ENCODE measurements around the gene RABGGTB.
"Not testable (repeated sequence)": the region's sequence is repeated elsewhere in the genome, so short reads cannot be mapped to it uniquely, and the experiment has no call there.

The RABGGTB gene

DNA sequence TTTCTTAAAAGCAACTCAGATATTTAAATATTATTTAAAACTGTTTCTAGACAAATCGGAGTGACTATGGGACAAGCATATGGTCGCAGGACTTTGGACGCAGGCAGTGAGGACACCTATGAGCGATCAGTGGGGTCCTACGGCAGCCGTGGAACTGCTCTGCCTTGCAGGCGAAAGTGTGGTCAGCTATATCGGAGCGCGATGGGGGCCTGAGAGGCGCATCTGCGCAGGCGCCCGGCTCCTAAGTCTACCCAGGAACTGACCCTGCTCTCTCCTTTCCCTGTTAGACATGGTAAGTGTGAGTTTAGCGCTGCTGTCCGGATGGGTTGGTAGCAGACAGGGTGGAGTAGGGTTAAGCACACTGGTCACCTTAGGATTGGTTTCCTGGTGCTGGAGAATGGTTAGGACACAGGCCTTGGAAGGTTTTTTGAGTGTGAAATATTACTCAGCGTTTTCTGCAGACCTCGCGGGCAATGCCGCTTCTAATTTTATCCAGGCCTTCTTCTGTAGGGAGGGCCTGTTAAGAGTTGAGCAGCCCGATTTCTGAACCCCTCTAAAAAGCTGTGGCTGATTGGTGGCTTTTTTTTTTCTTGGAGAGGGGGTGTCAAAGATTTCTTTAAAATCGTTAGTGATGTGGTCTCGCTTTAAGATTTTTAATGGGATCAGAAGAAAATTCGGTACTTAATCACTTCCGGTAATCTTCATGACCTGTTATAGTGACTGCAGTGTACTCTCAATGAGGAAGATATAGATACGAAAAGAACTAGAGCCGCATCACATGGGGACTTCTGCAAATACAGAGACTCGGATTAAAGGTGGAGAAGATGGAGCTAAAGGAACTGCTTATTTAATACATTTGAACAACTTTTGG is at the start of gene RABGGTB:
Gene RABGGTB, plus strand, starts transcription at position 274 of the 871 bp plus-strand sequence. Its CDS starts 16 bp downstream, at position 290.
- TF ChIP-seq, protein P1, sequence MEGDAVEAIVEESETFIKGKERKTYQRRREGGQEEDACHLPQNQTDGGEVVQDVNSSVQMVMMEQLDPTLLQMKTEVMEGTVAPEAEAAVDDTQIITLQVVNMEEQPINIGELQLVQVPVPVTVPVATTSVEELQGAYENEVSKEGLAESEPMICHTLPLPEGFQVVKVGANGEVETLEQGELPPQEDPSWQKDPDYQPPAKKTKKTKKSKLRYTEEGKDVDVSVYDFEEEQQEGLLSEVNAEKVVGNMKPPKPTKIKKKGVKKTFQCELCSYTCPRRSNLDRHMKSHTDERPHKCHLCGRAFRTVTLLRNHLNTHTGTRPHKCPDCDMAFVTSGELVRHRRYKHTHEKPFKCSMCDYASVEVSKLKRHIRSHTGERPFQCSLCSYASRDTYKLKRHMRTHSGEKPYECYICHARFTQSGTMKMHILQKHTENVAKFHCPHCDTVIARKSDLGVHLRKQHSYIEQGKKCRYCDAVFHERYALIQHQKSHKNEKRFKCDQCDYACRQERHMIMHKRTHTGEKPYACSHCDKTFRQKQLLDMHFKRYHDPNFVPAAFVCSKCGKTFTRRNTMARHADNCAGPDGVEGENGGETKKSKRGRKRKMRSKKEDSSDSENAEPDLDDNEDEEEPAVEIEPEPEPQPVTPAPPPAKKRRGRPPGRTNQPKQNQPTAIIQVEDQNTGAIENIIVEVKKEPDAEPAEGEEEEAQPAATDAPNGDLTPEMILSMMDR (conservative IDR thresholded peaks at IDR 0.05; ENCODE audit: low read depth, low read length), result no peak
- Histone ChIP-seq H3K79me2 (ENCODE audit: insufficient read depth, low read depth) (peaks cover 49% of the 10 kb centered on the region), H3K27me3 (ENCODE audit: insufficient read depth, low read depth) (no peaks in the 10 kb centered on the region), H3K9ac (peak within 1 kb of the TSS; percentile 88), H2AFZ (ENCODE audit: low read depth) (peak within 1 kb of the TSS; percentile 95), H3K4me2 (peak within 1 kb of the TSS; percentile 84), H3K4me1 (ENCODE audit: low read depth, poor library complexity, severe bottlenecking) (peaks cover 17% of the 10 kb centered on the region), H3K27ac (peak within 1 kb of the TSS; percentile 68), H4K20me1 (ENCODE audit: insufficient read depth) (peaks cover 9% of the 10 kb centered on the region; the same call in 1 of the 2 replicates), H3K36me3 (ENCODE audit: insufficient read depth) (peaks cover 3% of the 10 kb centered on the region; the same call in 1 of the 2 replicates), H3K4me3 (IDR thresholded peaks at IDR 0.05; ENCODE audit: insufficient read depth, low read depth, low read length) (no peak within 1 kb of the TSS)

DNA sequence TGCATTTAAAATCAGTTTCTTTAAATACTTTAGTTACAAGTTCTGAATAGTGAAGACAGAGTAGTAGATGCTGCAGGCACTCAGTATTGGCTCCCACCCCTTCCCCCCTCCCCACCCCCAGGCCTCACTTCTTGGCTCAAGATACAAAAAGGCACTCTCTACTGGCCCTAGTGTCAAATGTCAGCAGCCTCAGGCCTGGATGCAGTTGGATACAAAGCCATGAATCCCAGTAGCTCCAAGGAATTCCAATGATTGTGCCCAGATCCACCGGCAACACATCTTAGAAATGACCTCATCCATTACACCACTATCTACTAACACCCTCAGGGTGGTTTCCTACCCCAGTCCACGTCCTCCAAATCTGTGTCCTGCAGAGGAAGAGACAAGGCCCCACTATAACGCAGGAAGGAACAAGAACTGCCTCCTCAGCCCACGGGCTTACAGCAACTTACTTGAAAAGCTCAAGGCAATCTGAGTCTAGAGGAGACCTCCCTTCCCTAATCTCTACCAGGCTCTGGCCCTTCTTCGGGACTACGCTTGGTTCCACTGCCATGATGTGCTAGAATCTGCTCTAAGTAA is 43.9 kb upstream of the RABGGTB start:
- Histone ChIP-seq H3K4me2 (no peak overlapping the region), H3K9ac (no peak overlapping the region), H3K4me3 (IDR thresholded peaks at IDR 0.05; ENCODE audit: insufficient read depth, low read depth, low read length) (no peak overlapping the region), H2AFZ (ENCODE audit: low read depth) (no peak overlapping the region), H3K4me1 (ENCODE audit: low read depth, poor library complexity, severe bottlenecking) (peaks cover 8% of the 10 kb centered on the region), H3K27me3 (ENCODE audit: insufficient read depth, low read depth) (no peaks in the 10 kb centered on the region), H3K79me2 (ENCODE audit: insufficient read depth, low read depth) (no peaks in the 10 kb centered on the region), H4K20me1 (ENCODE audit: insufficient read depth) (no peaks in the 10 kb centered on the region), H3K36me3 (ENCODE audit: insufficient read depth) (no peaks in the 10 kb centered on the region), H3K27ac (no peak overlapping the region)
- TF ChIP-seq, protein P1 (conservative IDR thresholded peaks at IDR 0.05; ENCODE audit: low read depth, low read length), result no peak

DNA sequence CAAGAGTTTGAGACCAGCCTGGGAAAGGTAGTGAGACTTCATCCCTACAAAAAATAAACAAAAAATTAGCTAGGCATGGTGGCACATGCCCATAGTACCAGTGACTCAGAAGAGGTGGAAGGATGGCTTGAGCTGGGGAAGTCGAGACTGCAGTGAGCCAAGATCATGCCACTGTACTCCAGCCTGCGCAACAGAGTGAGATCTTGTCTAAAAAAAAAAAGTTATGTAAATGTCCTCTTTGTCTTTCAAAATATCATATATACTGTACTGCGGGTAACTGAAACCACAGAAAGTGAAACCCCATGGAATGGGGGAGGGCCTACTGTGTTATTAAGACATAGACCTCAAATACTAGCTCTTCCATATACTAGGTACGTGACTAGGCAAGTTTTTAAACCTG is 40.8 kb upstream of the RABGGTB start:
- Histone ChIP-seq H3K4me2 (no peak overlapping the region), H3K36me3 (ENCODE audit: insufficient read depth) (no peaks in the 10 kb centered on the region), H3K27me3 (ENCODE audit: insufficient read depth, low read depth) (no peaks in the 10 kb centered on the region), H3K4me3 (IDR thresholded peaks at IDR 0.05; ENCODE audit: insufficient read depth, low read depth, low read length) (no peak overlapping the region), H3K4me1 (ENCODE audit: low read depth, poor library complexity, severe bottlenecking) (peaks cover 8% of the 10 kb centered on the region), H2AFZ (ENCODE audit: low read depth) (no peak overlapping the region), H4K20me1 (ENCODE audit: insufficient read depth) (no peaks in the 10 kb centered on the region), H3K9ac (no peak overlapping the region), H3K79me2 (ENCODE audit: insufficient read depth, low read depth) (no peaks in the 10 kb centered on the region), H3K27ac (no peak overlapping the region)
- TF ChIP-seq, protein P1 (conservative IDR thresholded peaks at IDR 0.05; ENCODE audit: low read depth, low read length), result no peak

DNA sequence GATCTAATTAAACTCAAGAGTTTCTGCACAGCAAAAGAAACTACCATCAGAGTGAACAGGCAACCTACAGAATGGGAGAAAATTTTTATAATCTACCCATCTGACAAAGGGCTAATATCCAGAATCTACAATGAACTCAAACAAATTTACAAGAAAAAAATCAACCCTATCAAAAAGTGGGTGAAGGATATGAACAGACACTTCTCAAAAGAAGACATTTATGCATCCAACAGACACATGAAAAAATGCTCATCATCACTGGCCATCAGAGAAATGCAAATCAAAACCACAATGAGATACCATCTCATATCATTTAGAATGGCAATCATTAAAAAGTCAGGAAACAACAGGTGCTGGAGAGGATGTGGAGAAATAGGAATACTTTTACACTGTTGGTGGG is 28.8 kb upstream of the RABGGTB start:
- not testable (repeated sequence) for H4K20me1 ChIP-seq (ENCODE audit: insufficient read depth); H3K36me3 ChIP-seq (ENCODE audit: insufficient read depth); H3K4me1 ChIP-seq (ENCODE audit: low read depth, poor library complexity, severe bottlenecking); H2AFZ ChIP-seq (ENCODE audit: low read depth); H3K9ac ChIP-seq; H3K27ac ChIP-seq; H3K4me2 ChIP-seq; H3K4me3 ChIP-seq (IDR thresholded peaks at IDR 0.05; ENCODE audit: insufficient read depth, low read depth, low read length); H3K27me3 ChIP-seq (ENCODE audit: insufficient read depth, low read depth); H3K79me2 ChIP-seq (ENCODE audit: insufficient read depth, low read depth)

DNA sequence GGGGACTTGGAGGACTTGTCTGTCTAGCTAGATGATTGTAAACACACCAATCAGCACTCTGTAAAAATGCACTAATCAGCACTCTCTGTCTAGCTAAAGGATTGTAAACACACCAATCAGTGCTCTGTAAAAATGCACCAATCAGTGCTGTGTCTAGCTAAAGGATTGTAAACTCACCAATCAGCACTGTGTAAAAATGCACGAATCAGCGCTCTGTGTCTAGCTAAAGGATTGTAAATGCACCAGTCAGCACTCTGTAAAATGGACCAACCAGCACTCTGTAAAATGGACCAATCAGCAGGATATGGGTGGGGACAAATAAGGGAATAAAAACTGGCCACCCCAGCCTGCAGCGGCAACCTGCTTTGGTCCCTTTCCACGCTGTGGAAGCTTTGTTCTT is 27.5 kb upstream of the RABGGTB start:
- not testable (repeated sequence) for H3K27ac ChIP-seq; H4K20me1 ChIP-seq (ENCODE audit: insufficient read depth); H3K9ac ChIP-seq; H3K36me3 ChIP-seq (ENCODE audit: insufficient read depth); H3K79me2 ChIP-seq (ENCODE audit: insufficient read depth, low read depth); H3K27me3 ChIP-seq (ENCODE audit: insufficient read depth, low read depth); H3K4me1 ChIP-seq (ENCODE audit: low read depth, poor library complexity, severe bottlenecking); H3K4me3 ChIP-seq (IDR thresholded peaks at IDR 0.05; ENCODE audit: insufficient read depth, low read depth, low read length); H3K4me2 ChIP-seq; H2AFZ ChIP-seq (ENCODE audit: low read depth)

Measured in KMS-11 (cell line).